ENCODE results near the gene C11orf65. TPM values are rescaled to one million over a fixed set of nuclear protein-coding genes. Genes with fewer than 3 reads are reported as not detected.

Gene C11orf65
- total RNA-seq, 1 experiment from 2014 or later = 1.3 TPM

GRCh38 chr11:108393046-108393445, 74.3 kb downstream of the C11orf65 start (continued):
- no peak for TF ChIP-seq CEBPB (IDR thresholded peaks at IDR 0.05; ENCODE audit: low read depth)
- TF ChIP-seq SRF (IDR thresholded peaks at IDR 0.05; ENCODE audit: low read depth) = no peak
- TF ChIP-seq EGR1 (IDR thresholded peaks at IDR 0.05; ENCODE audit: low read depth) = no peak
- no peak for TF ChIP-seq RAD21 (IDR thresholded peaks at IDR 0.05; ENCODE audit: low read depth)
- TF ChIP-seq ATF3 (IDR thresholded peaks at IDR 0.05) = no peak

- ChIA-PET CTCF (no interaction called here), POLR2A (interaction anchor here (0.6 kb wide), 1 partner anchor 19 kb away, joined by 3 read pairs; no protein-coding TSS in a partner anchor), RAD21 (ENCODE audit: low non-redundant PET in 1 of 2, low total read pairs in 2 of 2, uncharacterized antibody in 2 of 2, unreplicated experiment in 2 of 2) (no interaction called here)
- Histone ChIP-seq H4K20me1 (ENCODE audit: insufficient read depth) (no peaks in the 10 kb centered on the region), H3K79me2 (ENCODE audit: insufficient read depth, low read length) (no peaks in the 10 kb centered on the region), H3K9ac (ENCODE audit: low read length) (no peak overlapping the region), H2AFZ (ENCODE audit: low read depth, low read length, poor library complexity, severe bottlenecking) (no peak overlapping the region), H3K4me1 (ENCODE audit: control insufficient read depth in 1 of 2, insufficient read depth in 2 of 2, low read length in 2 of 2) (no peaks in the 10 kb centered on the region), H3K4me2 (ENCODE audit: low read length) (no peak overlapping the region), H3K36me3 (ENCODE audit: control insufficient read depth in 1 of 2, insufficient read depth in 2 of 2, low read length in 2 of 2) (no peaks in the 10 kb centered on the region), H3K27me3 (ENCODE audit: insufficient read depth, low read length) (no peaks in the 10 kb centered on the region), H3K27ac (ENCODE audit: low read depth, low read length) (no peak overlapping the region), H3K9me3 (ENCODE audit: control insufficient read depth in 1 of 2, insufficient read depth in 1 of 2, low read depth in 1 of 2, low read length in 2 of 2) (no peaks in the 10 kb centered on the region), H3K9me2 (ENCODE audit: insufficient read depth) (no peaks in the 10 kb centered on the region), H3K4me3 (replicated peaks in 1 of 2; ENCODE audit: low read depth in 1 of 2, low read length in 2 of 2) (no peak overlapping the region)
- intact Hi-C loops (cut with micrococcal nuclease) = no loop called here
- BruUV-seq (replicated peaks) = no TSS peak
- no peak for DNase-seq (ENCODE audit: low read depth, low spot score)
- TF ChIP-seq CEBPB (IDR thresholded peaks at IDR 0.05; ENCODE audit: low read depth) = no peak
- no peak for TF ChIP-seq EGR1 (IDR thresholded peaks at IDR 0.05; ENCODE audit: low read depth)
- TF ChIP-seq SRF (IDR thresholded peaks at IDR 0.05; ENCODE audit: low read depth) = no peak
- TF ChIP-seq POLR2AphosphoS5 (IDR thresholded peaks at IDR 0.05; ENCODE audit: low read depth, low read length) = no peak
- TF ChIP-seq ATF3 (IDR thresholded peaks at IDR 0.05) = no peak
- TF ChIP-seq ZNF274 (IDR thresholded peaks at IDR 0.05; ENCODE audit: low read depth, low read length) = no peak
- no peak for TF ChIP-seq REST (IDR thresholded peaks at IDR 0.05; ENCODE audit: low read depth)
- TF ChIP-seq EZH2 (IDR thresholded peaks at IDR 0.05) = no peak
- TF ChIP-seq ELF1 (IDR thresholded peaks at IDR 0.05; ENCODE audit: borderline replicate concordance, low read depth) = no peak
- TF ChIP-seq POLR2A (IDR thresholded peaks at IDR 0.05; ENCODE audit: borderline replicate concordance, extremely low read depth, insufficient read depth, insufficient read length) = no peak
- TF ChIP-seq CBX3 (IDR thresholded peaks at IDR 0.05; ENCODE audit: low read depth) = no peak
- no peak for TF ChIP-seq JUND (IDR thresholded peaks at IDR 0.05)
- no peak for TF ChIP-seq CTCF (IDR thresholded peaks at IDR 0.05 in 2 of 3, conservative IDR thresholded peaks at IDR 0.05 in 1 of 3; ENCODE audit: borderline replicate concordance in 1 of 3, insufficient read depth in 1 of 3, low read depth in 2 of 3, low read length in 2 of 3)
- ATAC-seq = no peak
These were observed 75.0 kb downstream of the C11orf65 start for GRCh38 chr11:108392353-108392752.

Data from HCT116 (cell line).